ENCODE results near the gene GASK1A.
"Not testable (repeated sequence)": the region's sequence is repeated elsewhere in the genome, so short reads cannot be mapped to it uniquely, and the experiment has no call there.

Gene GASK1A

DNA sequence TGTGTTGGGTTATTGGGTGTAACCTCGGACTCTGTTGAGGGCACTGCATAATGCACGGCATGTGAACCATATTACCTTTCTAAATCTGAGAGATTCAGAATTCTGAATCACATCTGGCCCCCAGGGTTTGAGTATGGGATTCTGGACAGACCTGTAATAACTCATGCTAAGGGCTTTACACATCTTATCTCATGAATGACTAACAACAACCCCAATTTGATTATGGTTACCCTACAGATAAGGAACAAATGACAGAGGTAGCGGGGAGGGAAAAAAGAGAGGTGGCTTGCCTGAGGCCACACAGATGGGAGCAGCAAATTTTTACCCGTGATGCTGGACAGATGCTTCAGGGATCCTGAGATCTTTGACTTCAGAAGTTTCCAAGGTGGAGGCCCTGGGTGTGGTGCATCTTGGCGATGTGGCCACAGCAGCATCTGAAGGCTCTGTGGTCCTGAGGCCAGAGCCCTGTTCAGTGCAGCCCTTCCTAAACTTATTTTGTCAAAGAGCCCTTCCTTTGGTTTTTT, 83.0 kb downstream of the GASK1A start:
- H3K27ac ChIP-seq, result no peak overlapping the region
- no peak for TF ChIP-seq ZFX (IDR thresholded peaks at IDR 0.05)
- TF ChIP-seq, protein P1, sequence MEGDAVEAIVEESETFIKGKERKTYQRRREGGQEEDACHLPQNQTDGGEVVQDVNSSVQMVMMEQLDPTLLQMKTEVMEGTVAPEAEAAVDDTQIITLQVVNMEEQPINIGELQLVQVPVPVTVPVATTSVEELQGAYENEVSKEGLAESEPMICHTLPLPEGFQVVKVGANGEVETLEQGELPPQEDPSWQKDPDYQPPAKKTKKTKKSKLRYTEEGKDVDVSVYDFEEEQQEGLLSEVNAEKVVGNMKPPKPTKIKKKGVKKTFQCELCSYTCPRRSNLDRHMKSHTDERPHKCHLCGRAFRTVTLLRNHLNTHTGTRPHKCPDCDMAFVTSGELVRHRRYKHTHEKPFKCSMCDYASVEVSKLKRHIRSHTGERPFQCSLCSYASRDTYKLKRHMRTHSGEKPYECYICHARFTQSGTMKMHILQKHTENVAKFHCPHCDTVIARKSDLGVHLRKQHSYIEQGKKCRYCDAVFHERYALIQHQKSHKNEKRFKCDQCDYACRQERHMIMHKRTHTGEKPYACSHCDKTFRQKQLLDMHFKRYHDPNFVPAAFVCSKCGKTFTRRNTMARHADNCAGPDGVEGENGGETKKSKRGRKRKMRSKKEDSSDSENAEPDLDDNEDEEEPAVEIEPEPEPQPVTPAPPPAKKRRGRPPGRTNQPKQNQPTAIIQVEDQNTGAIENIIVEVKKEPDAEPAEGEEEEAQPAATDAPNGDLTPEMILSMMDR (conservative IDR thresholded peaks at IDR 0.05), result no peak

DNA sequence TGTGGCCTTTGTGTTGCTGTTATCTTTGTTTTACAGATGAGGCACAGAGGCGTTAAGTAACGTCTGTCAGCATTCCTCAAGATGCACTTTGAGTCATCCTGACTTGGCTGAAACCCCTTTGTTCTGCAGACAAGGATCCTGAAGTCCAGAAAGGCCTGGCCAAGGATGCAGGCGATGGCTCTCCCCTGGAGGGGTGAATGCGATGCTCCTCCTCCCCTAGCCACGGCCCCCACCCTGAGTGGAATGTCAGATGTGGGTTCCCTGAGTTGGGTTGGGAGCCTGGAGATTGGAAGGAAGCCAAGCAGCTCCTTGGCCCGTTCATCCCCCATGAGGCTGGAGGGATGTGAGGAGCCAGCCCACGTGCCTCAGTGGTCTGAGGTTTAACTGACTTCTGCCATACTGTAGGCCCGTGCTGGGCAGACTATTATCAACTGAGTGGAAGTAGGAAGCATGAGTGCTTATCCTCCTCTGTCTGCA, 83.5 kb downstream of the GASK1A start:
- no peak overlapping the region for H3K27ac ChIP-seq
- TF ChIP-seq, protein P1 (conservative IDR thresholded peaks at IDR 0.05), result no peak
- no peak for TF ChIP-seq ZFX (IDR thresholded peaks at IDR 0.05)

DNA sequence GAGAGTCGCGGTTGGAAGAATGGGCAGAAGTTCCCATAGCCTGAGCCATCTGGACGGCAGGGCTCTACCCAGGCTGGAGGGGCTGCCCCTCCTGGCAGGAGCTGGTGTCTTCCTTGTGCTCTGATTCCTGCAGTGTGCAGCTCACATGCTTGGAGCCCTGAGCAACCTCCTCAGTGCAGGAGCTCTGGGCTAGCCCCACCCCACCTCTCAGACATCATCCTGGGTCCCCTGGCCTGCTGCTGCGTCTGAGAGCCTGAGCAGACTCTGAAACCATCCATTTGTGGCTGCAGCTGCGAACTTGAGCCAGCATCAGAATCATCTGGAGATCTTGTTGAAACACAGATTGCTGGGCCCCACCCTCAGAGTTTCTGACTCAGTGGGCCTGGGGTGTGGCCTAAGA, 84.0 kb downstream of the GASK1A start:
- TF ChIP-seq, protein P1 (conservative IDR thresholded peaks at IDR 0.05), result no peak
- TF ChIP-seq ZFX (IDR thresholded peaks at IDR 0.05), result no peak
- H3K27ac ChIP-seq, result no peak overlapping the region

DNA sequence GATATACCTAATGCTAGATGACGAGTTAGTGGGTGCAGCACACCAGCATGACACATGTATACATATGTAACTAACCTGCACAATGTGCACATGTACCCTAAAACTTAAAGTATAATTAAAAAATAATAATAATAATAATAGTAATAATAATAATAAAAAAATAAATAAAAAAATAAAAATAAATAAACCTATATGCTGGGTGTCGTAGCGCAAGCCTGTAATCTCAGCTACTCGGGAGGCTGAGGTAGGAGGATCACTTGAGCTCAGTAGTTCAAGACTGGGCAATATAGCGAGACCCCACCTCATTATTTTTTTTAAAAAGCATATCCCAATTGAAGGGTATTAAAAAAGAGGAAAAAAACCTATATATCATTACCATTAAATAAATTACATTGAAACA, 91.6 kb downstream of the GASK1A start:
- H3K27ac ChIP-seq, result not testable (repeated sequence)

DNA sequence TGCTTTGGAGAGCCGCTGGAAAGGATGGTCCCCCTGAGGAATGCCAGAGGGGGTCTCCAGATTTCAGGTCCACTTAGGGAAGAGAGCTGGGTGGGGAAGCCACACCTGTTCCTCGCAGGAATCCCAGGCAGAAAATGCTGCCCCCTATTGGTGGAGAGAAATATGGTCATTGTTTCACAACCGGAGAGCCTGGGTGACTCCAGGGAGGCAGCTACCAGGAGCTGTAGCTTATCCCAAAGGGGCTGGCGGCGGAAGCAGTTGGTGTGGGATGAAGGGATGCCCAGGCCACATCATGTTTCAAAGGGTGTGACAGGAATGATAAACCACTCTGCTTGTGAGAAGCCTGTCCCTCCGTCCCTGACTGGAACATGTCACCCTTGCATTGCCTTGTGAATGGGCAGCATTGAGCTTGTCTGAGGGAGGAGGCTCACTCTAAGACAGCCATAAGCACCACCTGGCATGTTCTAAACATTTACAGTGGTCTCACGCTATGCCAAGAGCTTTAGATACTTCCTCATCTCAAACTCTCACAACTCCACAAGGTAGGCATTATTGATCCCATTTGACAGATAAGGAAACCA, 92.3 kb downstream of the GASK1A start:
- no peak overlapping the region for H3K27ac ChIP-seq

DNA sequence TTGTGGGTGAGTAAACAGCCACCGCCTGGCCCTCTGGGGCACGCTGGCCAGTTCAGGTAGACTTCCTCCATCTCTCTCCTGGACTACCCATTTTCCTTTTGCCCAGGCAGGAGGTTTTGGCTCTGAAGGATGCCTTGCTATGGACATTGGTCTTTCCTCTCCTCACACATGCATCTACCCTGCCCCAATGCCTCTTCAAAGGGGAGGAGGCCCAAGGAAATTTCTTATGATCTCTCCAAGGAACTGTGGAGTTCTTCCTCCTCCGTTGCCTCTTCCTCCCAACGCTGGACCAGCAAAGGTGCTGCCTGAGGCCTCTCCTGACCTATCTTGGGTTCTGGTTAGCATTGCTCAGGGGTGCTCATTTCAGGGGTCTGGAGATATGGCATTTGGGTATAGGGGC, 93.2 kb downstream of the GASK1A start:
- no peak overlapping the region for H3K27ac ChIP-seq
- no peak for TF ChIP-seq ZFX (IDR thresholded peaks at IDR 0.05)
- TF ChIP-seq, protein P1 (conservative IDR thresholded peaks at IDR 0.05), result no peak

More for the DNA sequence above, 92.3 kb downstream of the GASK1A start:
- TF ChIP-seq ZFX (IDR thresholded peaks at IDR 0.05), result no peak
- TF ChIP-seq, protein P1 (conservative IDR thresholded peaks at IDR 0.05), result peak; percentile 69

- H3K27ac ChIP-seq, result no peak overlapping the region
- TF ChIP-seq, protein P1 (conservative IDR thresholded peaks at IDR 0.05), result no peak
- no peak for TF ChIP-seq ZFX (IDR thresholded peaks at IDR 0.05)
These were observed 94.2 kb downstream of the GASK1A start for GRCh38 chr3:43073116-43073835.
